CD14-positive monocyte (primary cell): ENCODE data around the gene RALGAPA1. TPM values are rescaled to one million over a fixed set of nuclear protein-coding genes. Genes with fewer than 3 reads are reported as not detected.

Experiments used
- DNase-seq, 3 donors: peaks; one replicate each; pipeline ENCODE4 v3.0.0-alpha.2; 2011 to 2022
- H2AFZ ChIP-seq: 2 replicates; pipeline ENCODE4 v1.6.0; 2012; ENCODE audit warnings: mild to moderate bottlenecking, low read depth, low read length, inconsistent platforms; ENCODE audit not compliant: insufficient read depth, poor library complexity, severe bottlenecking
- H3K27ac ChIP-seq, 2 donors: 1 replicate in 1 of 2; 2 replicates in 1 of 2; pipeline ENCODE4 v1.5.1; 2012 to 2013; ENCODE audit warnings: low read length in 2 of 2, control low read depth in 1 of 2, inconsistent platforms in 1 of 2, low read depth in 1 of 2, mild to moderate bottlenecking in 1 of 2
- H3K27me3 ChIP-seq, 2 donors: one replicate each; pipeline versions ENCODE4 v1.6.0 to v1.6.1; 2011 to 2013; ENCODE audit warnings: low read length in 2 of 2; ENCODE audit not compliant: control insufficient read depth in 2 of 2, insufficient read depth in 2 of 2
- H3K36me3 ChIP-seq, 2 donors: replicated peaks in 1 of 2; 1 replicate in 1 of 2; 2 replicates in 1 of 2; pipeline versions ENCODE4 v1.5.1 to v1.6.1; 2012 to 2013; ENCODE audit warnings: low read length in 2 of 2, control low read depth in 1 of 2, inconsistent platforms in 1 of 2, mild to moderate bottlenecking in 1 of 2; ENCODE audit not compliant: insufficient read depth in 2 of 2, control insufficient read depth in 1 of 2
- H3K4me1 ChIP-seq, 2 donors: 1 replicate in 1 of 2; 2 replicates in 1 of 2; pipeline versions ENCODE4 v1.5.1 to v1.6.1; 2012 to 2013; ENCODE audit warnings: low read length in 2 of 2, control low read depth in 1 of 2, inconsistent platforms in 1 of 2, mild to moderate bottlenecking in 1 of 2, moderate library complexity in 1 of 2; ENCODE audit not compliant: insufficient read depth in 2 of 2, control insufficient read depth in 1 of 2
- H3K4me2 ChIP-seq: replicated peaks from 2 replicates; pipeline ENCODE3; 2012; ENCODE audit warnings: low read length, moderate library complexity, mild to moderate bottlenecking; ENCODE audit not compliant: poor library complexity, severe bottlenecking; ENCODE audit errors: extremely low read depth
- H3K4me3 ChIP-seq, 3 experiments: fragments of 200-600 bp in 1 of 3; sonication (generic) in 1 of 3; replicated peaks in 1 of 3; 1 replicate in 2 of 3; 2 replicates in 1 of 3; pipeline ENCODE4 v1.5.1; 2011 to 2013; ENCODE audit warnings: low read length in 3 of 3, mild to moderate bottlenecking in 3 of 3, control low read depth in 2 of 3, low read depth in 2 of 3, inconsistent platforms in 1 of 3, moderate library complexity in 1 of 3
- H3K79me2 ChIP-seq: 2 replicates; pipeline ENCODE4 v1.6.0; 2012; ENCODE audit warnings: mild to moderate bottlenecking, control low read depth, inconsistent platforms, low read length, moderate library complexity; ENCODE audit not compliant: insufficient read depth
- H3K9ac ChIP-seq: 2 replicates; pipeline ENCODE4 v1.6.0; 2017; ENCODE audit warnings: low read length, mild to moderate bottlenecking; ENCODE audit not compliant: insufficient read depth, poor library complexity, severe bottlenecking
- H3K9me3 ChIP-seq, 2 donors: replicated peaks in 1 of 2; 1 replicate in 1 of 2; 2 replicates in 1 of 2; pipeline versions ENCODE4 v1.5.1 to v1.6.1; 2012 to 2013; ENCODE audit warnings: low read length in 2 of 2, control low read depth in 1 of 2; ENCODE audit not compliant: control insufficient read depth in 1 of 2, insufficient read depth in 1 of 2
- H4K20me1 ChIP-seq: 2 replicates; pipeline ENCODE4 v1.6.0; 2012; ENCODE audit warnings: mild to moderate bottlenecking, low read length, control low read depth, moderate library complexity; ENCODE audit not compliant: insufficient read depth
- H3K27ac Mint-ChIP-seq, 7 donors: one replicate each; pipeline ENCODE4 v1.8.0; 2020; ENCODE audit warnings: mild to moderate bottlenecking in 7 of 7, mixed read lengths in 7 of 7, moderate library complexity in 6 of 7, inconsistent platforms in 2 of 7
- H3K27me3 Mint-ChIP-seq, 3 donors: one replicate each; pipeline ENCODE4 v1.8.0; 2021 to 2022; ENCODE audit warnings: low read depth in 3 of 3, mild to moderate bottlenecking in 3 of 3, mixed read lengths in 3 of 3, moderate library complexity in 3 of 3, inconsistent platforms in 1 of 3
- H3K36me3 Mint-ChIP-seq, 2 donors: one replicate each; pipeline ENCODE4 v1.8.0; 2020; ENCODE audit warnings: mixed read lengths in 2 of 2, inconsistent platforms in 1 of 2, mild to moderate bottlenecking in 1 of 2
- H3K4me1 Mint-ChIP-seq: one replicate; pipeline ENCODE4 v1.8.0; 2020; ENCODE audit warnings: mild to moderate bottlenecking, mixed read lengths
- H3K4me3 Mint-ChIP-seq, 2 donors: one replicate each; pipeline ENCODE4 v1.8.0; 2020; ENCODE audit warnings: mild to moderate bottlenecking in 2 of 2, mixed read lengths in 2 of 2, moderate library complexity in 1 of 2
- H3K9me3 Mint-ChIP-seq, 7 donors: one replicate each; pipeline ENCODE4 v1.8.0; 2020 to 2022; ENCODE audit warnings: mixed read lengths in 7 of 7, mild to moderate bottlenecking in 6 of 7, moderate library complexity in 6 of 7, inconsistent platforms in 2 of 7
- WGBS: methylation state at CpG from one replicate; pipeline ENCODE4 v1.1.5; 2013; ENCODE audit warnings: missing lambda C conversion rate; ENCODE audit not compliant: insufficient coverage; 5-methylcytosine and 5-hydroxymethylcytosine counted together
- intact Hi-C, 2 donors: fragments of 100-400 bp; cut with micrococcal nuclease; formaldehyde crosslinking; loops; one replicate each; pipeline versions ENCODE4 v1.15.0 to v1.15.1; 2023
- polyA plus RNA-seq, 3 donors: library from polyadenylated mRNA; depleted of rRNA in 1 of 3; unstranded in 2 of 3; stranded (reverse) in 1 of 3; fragments of 300-500 nt in 2 of 3; fragments of >200 nt in 1 of 3; fragmentation: Illumina TruSeq in 2 of 3; gene quantifications; 1 replicate in 2 of 3; 2 replicates in 1 of 3; pipeline ENCODE4 v1.2.3, GENCODE V29; 2012 to 2021
- TF ChIP-seq, protein P1 (sequence below): fragments of 200-600 bp; IDR thresholded peaks from one replicate; pipeline ENCODE4 v1.8.0; 2022; ENCODE audit warnings: antibody characterized with exemption, mild to moderate bottlenecking

The RALGAPA1 gene
- polyA plus RNA-seq, 3 donors: 3.2 to 7.4 (median 4.1) TPM

DNA sequence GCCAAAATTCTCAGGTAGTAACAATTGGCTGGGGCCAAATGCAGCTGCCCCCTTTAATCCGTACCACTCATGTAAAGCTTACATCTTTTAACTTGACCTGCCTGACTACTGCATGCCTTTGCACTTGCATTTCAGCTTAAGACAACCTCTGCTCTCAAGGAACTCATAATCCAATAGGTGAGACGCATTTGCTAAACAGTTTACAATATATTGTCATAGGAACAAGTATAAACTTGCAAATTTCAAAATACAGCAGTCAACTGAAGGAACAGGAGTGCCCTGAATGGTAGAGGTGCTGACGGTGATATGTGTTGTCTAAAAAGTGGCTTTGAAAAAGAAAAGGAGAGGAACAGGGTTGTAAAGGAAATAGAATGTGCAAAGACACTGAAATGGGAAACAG lies 13.4 kb upstream of the RALGAPA1 start:
- Histone ChIP-seq H2AFZ (no peak overlapping the region), H3K4me2 (no peak overlapping the region), H3K36me3 (no peaks in the 10 kb centered on the region), H3K27ac (no peak overlapping the region), H3K9me3 (no peaks in the 10 kb centered on the region), H3K27me3 (no peaks in the 10 kb centered on the region), H4K20me1 (no peaks in the 10 kb centered on the region), H3K4me3 (no peak overlapping the region), H3K79me2 (no peaks in the 10 kb centered on the region), H3K4me1 (peaks cover 13 to 17% of the 10 kb centered on the region in 2 donors), H3K9ac (no peak overlapping the region)
- intact Hi-C loops: no loop called here
- Mint-ChIP-seq H3K27ac (no peak overlapping the region), H3K36me3 (no peaks in the 10 kb centered on the region), H3K27me3 (peaks cover 3 to 6% (median 4%) of the 10 kb centered on the region in 3 donors), H3K4me3 (no peak overlapping the region), H3K9me3 (no peaks in the 10 kb centered on the region), H3K4me1 (peaks cover 14% of the 10 kb centered on the region)
- 86% methylated on average over 1 of the region's 3 CpGs for WGBS
- TF ChIP-seq, protein P1, sequence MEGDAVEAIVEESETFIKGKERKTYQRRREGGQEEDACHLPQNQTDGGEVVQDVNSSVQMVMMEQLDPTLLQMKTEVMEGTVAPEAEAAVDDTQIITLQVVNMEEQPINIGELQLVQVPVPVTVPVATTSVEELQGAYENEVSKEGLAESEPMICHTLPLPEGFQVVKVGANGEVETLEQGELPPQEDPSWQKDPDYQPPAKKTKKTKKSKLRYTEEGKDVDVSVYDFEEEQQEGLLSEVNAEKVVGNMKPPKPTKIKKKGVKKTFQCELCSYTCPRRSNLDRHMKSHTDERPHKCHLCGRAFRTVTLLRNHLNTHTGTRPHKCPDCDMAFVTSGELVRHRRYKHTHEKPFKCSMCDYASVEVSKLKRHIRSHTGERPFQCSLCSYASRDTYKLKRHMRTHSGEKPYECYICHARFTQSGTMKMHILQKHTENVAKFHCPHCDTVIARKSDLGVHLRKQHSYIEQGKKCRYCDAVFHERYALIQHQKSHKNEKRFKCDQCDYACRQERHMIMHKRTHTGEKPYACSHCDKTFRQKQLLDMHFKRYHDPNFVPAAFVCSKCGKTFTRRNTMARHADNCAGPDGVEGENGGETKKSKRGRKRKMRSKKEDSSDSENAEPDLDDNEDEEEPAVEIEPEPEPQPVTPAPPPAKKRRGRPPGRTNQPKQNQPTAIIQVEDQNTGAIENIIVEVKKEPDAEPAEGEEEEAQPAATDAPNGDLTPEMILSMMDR: no peak
- no peak for DNase-seq

DNA sequence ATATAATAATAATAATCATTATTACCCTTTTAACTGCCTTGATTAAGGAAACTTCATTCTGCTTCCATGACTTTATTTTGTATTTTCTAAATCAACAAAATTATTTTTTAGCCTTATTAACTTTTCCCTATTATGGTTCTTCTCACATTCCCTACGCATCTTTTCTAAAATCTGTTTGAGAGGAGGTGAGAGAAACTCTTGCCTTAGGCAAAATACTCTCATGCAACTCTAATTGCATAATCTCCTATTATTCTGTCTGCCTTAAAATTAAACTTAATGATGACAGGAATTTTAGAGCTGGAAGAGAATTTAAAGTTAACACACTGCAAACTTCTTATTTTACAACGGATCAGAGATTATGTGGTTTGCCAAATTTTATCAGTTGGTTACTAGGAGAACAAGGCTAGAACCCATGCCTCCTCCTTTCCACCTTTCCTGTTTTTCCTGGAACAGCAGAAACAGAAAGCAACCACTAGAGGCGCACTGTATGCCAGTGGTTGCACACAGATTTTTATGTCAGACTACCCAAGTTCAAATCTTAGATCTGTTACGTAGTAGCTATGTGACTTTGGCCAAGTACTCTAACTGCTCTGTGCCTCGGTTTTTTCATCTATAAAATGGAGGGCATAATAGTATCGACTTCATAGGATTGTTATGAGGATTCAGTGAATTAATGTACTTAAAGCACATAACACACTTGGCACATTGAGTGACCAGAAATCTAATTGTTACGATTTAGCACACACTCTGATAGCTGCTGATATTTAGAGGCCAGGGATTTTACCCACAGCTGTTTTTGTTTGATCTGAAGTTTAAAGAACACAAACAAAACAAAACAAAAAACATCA lies 12.7 kb upstream of the RALGAPA1 start:
- H3K9me3 Mint-ChIP-seq: no peaks in the 10 kb centered on the region
- H3K4me3 Mint-ChIP-seq: no peak overlapping the region
- Histone ChIP-seq H2AFZ (no peak overlapping the region), H3K79me2 (no peaks in the 10 kb centered on the region), H3K9me3 (no peaks in the 10 kb centered on the region), H3K27ac (no peak overlapping the region), H3K27me3 (no peaks in the 10 kb centered on the region), H3K9ac (no peak overlapping the region), H3K4me2 (no peak overlapping the region), H4K20me1 (no peaks in the 10 kb centered on the region), H3K4me1 (peaks cover 6 to 10% of the 10 kb centered on the region in 2 donors), H3K36me3 (no peaks in the 10 kb centered on the region), H3K4me3 (no peak overlapping the region)
- DNase-seq: peak; percentile 18 to 48 (median 43)
- no CpG with 5 or more reads among the region's 7 CpGs for WGBS
- peaks cover 4 to 7% (median 5%) of the 10 kb centered on the region in 3 donors for H3K27me3 Mint-ChIP-seq
- peaks cover 7% of the 10 kb centered on the region for H3K4me1 Mint-ChIP-seq
- TF ChIP-seq, protein P1: peak; percentile 90
- no peaks in the 10 kb centered on the region for H3K36me3 Mint-ChIP-seq
- intact Hi-C loops: no loop called here
- H3K27ac Mint-ChIP-seq: no peak overlapping the region
